Cardiac atrium fibroblast (primary cell): Measurements from ENCODE around the gene PRKCH. TPM values are rescaled to one million over a fixed set of nuclear protein-coding genes. Genes with fewer than 3 reads are reported as not detected.

Source experiments
- total RNA-seq: library from RNA; depleted of rRNA; stranded (reverse); fragments of >200 nt; gene quantifications from 2 replicates; pipeline ENCODE4 v1.2.3, GENCODE V29; 2015

The PRKCH gene
- total RNA-seq, result 15.3 and 25.9 TPM in 2 replicates

DNA sequence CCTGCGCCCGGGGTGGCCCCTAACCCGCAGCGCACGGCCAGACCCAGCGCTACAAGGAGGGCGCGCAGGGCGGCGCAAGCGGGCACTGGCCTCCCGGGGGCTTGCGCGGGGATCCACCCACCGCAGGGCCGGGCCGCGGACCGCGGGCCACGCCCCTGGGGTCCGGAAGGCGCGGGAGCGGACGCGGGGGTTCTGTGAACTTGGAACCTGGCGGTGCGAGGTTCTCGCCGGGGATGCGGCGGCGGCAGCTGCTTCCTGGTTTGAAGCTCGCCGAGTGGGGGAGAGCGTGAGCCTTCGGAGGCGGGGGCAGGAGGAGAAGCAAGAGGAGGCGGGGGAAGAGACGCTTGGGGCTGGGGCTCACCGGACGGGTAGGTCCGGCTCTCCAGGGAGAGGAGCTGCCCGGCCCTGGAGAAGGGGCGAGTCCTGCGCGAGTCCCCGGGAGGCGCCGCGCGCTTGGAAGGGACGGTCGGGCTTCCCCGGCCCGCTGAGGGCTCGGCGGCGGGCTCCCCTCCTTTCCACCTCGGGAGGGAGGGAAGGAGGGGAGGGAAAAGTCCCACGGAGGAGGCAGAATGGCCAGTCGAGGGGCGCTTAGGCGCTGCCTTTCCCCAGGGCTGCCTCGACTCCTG is at the start of gene PRKCH:
PRKCH (plus strand) TSS at position 195 of the 626 bp plus-strand sequence. CDS start 523 bp downstream, outside the sequence.

DNA sequence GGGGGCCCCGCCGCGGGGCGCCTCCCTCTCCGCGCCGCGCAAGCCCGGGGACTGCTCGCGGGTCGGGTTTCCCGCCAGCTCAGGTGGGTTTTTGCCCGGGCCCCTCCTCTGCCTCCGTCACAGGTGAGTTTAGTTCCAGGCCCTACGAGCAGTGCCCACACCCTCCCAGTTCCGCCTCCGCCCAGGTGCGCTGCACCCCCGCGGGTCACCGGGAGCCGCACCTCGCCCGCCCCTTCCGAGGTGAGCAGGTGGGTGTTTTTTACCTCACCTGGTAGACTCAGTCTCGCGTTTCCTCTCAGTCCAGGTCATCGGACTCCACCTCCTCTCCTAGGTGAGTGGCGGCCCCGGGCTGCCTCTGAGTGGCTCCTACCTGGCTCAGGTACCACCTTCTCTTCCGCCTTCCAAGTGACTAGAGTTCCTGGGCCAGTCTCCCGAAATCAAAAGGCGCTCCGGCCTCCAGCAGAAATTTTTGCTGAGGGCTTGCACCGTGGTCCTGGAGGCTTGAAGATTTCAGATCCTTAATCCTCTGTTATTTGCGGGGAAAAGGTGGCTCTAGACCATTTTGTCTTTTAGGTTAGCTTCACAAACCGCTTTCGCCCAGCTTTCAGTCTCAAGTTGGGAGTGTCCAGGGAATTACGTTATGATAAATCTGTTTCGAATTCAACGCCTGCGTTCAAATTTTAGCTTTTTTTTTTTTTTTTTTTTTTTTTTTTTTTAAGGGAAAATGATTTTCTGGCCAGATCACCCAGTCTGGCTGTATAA is 40.0 kb upstream of the PRKCH start, which contains the start of gene TMEM30B:
TMEM30B (minus strand) TSS at position 153 of the 762 bp plus-strand sequence. CDS start 191 bp downstream, outside the sequence.

Other genes with a start within 250 kb of the PRKCH start
- 0.18 TPM in 1 of 2 replicates, not detected in the other for gene TMEM30B, start 40.2 kb upstream of the PRKCH start, total RNA-seq